GM18909 (cell line): ENCODE data around the gene KIR3DL2.
"Not testable (repeated sequence)": the region's sequence is repeated elsewhere in the genome, so short reads cannot be mapped to it uniquely, and the experiment has no call there.

Experiments used
- ATAC-seq: cut with Tn5 transposase; IDR thresholded peaks from one replicate; pipeline ENCODE4 v1.9.1; 2021; ENCODE audit warnings: mild to moderate bottlenecking; ENCODE audit not compliant: unreplicated experiment, poor library complexity

The KIR3DL2 gene

DNA sequence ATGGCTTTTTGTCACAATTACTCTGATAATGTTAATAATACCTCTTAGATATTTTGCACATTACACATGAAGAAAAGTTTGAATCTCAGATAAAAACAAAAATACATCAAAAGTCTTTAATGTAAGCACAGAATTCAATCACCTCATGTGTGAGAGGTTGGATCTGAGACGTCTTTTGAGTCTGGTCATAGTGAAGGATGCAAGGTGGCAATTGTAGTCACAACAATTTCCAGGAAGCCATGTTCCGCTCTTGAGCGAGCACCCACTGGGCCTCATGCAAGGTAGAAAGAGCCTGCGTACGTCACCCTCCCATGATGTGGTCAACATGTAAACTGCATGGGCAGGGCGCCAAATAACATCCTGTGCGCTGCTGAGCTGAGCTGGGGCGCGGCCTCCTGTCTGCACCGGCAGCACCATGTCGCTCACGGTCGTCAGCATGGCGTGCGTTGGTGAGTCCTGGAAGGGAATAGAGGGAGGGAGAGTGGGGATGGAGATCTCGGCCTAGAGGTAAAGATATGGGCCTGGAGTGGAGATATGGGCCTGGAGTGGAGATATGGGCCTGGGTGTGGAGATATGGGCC is at the start of gene KIR3DL2:
TSS of gene KIR3DL2 (plus strand) at position 383 of the 580 bp plus-strand sequence. CDS start at position 416, 33 bp downstream.
- not testable (repeated sequence) for ATAC-seq

DNA sequence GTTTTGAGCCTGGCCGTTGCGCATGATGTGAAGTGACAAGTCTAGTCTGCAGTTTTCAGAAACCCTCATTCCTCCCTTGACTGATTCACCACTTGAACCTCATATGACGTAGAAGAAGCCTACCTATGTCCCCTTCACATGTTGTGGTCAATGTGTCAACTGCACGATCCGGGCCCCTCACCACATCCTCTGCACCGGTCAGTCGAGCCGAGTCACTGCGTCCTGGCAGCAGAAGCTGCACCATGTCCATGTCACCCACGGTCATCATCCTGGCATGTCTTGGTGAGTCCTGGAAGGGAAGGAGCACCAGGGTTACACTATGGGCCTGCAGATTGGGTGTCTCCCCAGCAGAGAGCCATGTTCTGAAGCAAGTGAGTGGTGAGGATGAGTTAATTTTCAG is 46.8 kb upstream of the KIR3DL2 start, which contains the start of gene KIR2DL4:
TSS of gene KIR2DL4 (plus strand) at position 201 of the 400 bp plus-strand sequence. CDS start at position 243, 42 bp downstream.
- ATAC-seq = no peak

DNA sequence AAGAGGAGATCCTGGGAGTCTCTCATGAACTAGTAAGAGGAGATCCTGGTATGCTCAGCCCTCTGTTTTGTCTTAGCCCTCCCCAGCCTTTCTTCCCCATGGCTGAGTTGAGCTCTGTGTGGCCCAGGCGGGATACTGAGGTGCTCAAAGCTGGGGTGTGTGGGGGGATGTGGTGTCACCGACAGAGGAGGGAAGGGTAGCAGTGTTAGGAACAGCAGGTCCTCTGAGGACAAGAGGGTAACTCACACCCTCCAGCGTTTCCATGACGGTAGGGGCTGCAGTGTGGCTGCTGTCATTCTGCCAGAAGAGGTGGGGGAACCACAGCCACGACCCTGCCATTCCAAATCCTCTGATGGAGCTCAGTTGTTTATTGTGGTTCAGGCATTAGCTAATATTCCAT is 46.1 kb upstream of the KIR3DL2 start:
- ATAC-seq = no peak

DNA sequence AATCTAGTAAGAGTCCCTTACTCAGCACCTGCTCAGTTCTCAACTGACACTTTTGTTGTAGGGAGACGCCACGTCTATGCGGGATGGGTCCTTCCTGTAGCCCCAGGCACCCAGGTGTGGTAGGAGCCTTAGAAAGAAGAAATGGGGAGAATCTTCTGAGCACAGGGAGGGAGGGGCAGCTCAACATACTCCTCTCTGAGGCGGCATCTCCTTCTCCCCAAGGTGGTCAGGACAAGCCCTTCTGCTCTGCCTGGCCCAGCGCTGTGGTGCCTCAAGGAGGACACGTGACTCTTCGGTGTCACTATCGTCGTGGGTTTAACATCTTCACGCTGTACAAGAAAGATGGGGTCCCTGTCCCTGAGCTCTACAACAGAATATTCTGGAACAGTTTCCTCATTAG is 45.7 kb upstream of the KIR3DL2 start:
- no peak for ATAC-seq

DNA sequence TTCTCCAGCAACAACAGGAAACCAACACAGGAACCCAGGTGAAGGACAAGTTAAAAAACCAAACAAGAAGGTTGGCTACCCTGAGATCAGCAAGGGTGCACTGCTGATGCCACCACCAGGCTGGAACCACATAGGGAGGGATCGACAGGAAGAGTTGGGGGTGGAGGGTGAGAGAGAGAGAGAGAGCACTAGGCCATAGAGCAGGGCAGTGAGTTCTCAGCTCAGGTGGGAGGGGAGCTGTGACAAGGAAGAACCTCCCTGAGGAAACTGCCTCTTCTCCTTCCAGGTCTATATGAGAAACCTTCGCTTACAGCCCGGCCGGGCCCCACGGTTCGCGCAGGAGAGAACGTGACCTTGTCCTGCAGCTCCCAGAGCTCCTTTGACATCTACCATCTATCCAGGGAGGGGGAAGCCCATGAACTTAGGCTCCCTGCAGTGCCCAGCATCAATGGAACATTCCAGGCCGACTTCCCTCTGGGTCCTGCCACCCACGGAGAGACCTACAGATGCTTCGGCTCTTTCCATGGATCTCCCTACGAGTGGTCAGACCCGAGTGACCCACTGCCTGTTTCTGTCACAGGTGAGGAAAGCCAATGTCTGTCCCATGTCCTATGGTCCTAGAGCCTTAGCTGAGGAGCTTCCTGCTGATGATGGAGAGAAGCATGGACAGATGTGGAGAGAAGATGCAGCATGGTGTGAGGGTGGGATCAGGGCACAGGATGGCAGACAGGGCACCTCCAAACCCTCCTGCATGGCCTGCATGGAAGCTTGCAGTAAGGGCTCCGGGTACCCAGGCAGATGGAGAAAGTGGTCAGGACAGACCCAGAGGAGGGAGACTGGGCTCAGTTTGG is 44.4 kb upstream of the KIR3DL2 start:
- no peak for ATAC-seq

DNA sequence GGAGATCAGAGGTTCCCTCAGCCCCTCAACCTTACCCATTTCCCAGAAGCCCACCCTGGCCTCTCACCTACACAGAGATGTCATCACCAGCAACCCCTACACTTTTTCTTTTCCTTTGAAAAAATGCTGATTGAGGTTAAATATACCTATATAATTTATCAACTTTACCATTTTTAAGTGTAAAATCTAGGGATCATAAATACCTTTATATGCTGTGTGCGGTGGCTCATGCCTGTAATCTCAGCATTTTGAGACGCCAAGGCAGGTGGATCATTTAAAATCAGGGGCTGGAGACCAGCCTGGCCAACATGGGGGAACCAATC is 43.8 kb upstream of the KIR3DL2 start:
- no peak for ATAC-seq

DNA sequence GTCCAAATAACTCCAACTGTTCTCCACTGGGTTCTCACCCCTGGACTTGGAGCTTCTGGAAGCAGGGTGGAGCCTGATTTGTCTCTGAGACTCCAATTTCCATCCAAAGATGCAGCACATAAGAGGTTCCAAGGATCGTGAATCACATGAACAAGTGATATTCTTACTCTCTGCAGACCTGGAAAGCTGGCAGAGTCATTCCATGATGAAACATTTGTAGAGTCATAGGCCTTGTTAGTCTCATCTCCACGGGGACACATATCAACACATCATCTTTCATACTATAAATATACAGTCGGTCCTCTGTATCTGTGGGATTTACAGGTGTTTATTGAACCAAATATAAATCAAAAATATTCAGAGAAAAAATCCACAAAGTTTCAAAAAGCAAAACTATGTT is 35.7 kb upstream of the KIR3DL2 start:
- not testable (repeated sequence) for ATAC-seq

DNA sequence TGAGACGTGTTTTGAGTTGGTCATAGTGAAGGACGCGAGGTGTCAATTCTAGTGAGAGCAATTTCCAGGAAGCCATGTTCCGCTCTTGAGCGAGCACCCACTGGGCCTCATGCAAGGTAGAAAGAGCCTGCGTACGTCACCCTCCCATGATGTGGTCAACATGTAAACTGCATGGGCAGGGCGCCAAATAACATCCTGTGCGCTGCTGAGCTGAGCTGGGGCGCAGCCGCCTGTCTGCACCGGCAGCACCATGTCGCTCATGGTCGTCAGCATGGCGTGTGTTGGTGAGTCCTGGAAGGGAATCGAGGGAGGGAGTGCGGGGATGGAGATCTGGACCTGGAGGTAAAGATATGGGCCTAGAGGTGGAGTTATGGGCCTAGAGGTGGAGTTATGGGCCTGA is 34.0 kb upstream of the KIR3DL2 start, which contains the start of gene KIR3DL1:
TSS of gene KIR3DL1 (plus strand) at position 218 of the 400 bp plus-strand sequence.
- ATAC-seq = not testable (repeated sequence)

DNA sequence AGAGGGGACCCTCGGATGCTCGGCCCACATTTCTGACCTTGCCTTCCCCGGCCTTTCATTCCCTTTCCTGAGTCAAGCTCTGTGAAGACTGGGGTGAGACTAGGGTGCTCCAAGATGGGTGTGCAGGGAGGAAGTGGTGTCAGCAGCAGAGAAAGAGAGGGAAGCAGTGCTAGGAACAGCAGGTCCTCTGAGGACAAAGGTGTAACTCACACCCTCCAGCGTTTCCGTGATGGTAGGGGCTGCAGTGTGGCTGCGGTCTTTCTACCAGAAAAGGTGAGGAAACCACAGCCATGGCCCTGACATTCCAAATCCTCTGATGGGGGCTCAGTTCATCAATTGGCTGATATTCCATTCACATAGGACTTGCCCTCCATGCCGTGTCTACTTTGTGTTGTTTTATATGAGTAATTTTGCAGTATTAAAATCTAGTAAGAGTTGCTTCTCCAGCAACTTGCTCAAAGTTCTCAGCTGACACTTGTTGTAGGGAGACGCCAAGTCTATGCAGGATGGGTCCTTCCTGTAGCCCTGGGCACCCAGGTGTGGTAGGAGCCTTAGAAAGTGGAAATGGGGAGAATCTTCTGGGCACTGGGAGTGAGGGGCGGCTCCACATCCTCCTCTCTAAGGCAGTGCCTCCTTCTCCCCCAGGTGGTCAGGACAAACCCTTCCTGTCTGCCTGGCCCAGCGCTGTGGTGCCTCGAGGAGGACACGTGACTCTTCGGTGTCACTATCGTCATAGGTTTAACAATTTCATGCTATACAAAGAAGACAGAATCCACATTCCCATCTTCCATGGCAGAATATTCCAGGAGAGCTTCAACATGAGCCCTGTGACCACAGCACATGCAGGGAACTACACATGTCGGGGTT is 32.3 kb upstream of the KIR3DL2 start:
- no peak for ATAC-seq

DNA sequence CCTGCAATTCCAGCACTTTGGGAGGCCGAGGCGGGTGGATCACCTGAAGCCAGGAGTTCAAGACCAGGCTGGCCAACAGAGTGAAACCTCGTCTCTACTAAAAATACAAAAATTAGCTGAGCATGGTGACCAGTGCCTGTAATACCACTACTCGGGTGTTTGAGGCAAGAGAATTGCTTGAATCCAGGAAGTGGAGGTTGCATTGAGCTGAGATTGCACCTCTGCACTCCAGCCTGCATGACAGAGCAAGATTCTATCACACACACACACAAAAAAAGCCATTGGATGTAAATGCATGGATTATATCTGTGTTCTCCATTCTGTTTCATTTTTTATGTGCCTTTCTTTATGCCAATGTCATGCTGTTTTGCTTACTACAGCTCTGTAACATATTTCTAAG is 25.8 kb upstream of the KIR3DL2 start:
- not testable (repeated sequence) for ATAC-seq

DNA sequence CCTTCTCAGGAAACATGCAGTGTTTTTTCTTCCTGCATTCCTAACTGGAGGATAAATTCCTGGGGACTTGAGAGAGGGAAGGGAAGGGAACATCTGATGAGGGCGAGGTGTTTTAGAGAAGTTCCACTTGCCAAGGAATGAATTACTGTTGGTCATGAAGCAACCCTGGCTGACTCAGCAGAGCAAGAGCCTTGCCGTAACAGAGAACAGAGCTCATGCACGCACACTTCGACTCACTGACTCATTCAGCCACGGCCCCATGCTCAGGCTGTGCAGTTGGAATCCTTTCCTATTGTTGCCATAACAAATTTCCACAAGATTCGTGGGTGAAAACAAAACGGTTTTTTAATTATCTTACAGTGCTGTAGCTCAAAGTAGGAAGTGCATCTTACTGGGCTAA is 24.9 kb upstream of the KIR3DL2 start:
- ATAC-seq = not testable (repeated sequence)

DNA sequence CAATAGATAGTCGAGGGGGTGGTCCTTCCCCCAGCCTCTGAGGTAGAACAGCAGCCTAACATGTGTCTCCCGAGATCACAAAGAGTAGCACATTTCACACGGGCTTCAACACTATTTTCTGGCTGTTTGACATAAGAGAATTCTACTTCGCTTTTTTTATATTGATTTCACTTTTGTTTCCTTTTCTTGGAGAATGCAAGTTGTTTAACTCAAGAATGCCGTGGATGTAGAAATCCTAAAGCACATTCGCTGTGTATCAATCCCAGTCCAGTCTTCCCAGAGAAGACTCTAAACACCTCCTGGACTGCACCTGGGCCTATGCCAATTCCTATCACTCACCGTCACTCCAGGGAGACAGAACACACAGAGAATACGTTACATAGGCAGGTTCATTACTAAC is 22.2 kb upstream of the KIR3DL2 start:
- not testable (repeated sequence) for ATAC-seq

DNA sequence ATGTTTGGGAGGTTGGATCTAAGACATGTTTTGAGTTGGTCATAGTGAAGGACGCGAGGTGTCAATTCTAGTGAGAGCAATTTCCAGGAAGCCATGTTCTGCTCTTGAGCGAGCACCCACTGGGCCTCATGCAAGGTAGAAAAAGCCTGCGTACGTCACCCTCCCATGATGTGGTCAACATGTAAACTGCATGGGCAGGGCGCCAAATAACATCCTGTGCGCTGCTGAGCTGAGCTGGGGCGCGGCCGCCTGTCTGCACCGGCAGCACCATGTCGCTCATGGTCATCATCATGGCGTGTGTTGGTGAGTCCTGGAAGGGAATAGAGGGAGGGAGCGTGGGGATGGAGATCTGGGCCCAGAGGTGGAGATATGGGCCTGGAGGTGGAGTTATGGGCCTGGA is 17.7 kb upstream of the KIR3DL2 start, which contains the start of gene KIR2DS4:
TSS of gene KIR2DS4 (plus strand) at position 181 of the 400 bp plus-strand sequence.
- ATAC-seq = not testable (repeated sequence)

DNA sequence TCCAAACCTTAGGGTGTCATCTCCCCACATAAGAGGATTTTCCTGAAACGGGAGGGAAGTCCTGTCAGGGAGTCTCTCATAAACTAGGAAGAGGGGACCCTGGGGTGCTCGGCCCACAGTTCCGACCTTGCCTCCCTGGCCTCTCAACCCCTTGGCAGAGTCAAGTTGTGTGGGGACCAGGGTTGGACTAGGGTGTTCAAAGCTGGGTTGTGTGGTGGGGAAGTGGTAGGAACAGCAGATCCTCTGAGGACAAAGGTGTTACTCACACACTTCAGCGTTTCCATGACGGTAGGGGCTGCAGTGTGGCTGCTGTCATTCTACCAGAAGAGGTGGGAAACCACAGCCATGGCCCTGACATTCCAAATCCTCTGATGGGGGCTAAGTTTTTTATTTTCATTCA is 15.1 kb upstream of the KIR3DL2 start:
- not testable (repeated sequence) for ATAC-seq

DNA sequence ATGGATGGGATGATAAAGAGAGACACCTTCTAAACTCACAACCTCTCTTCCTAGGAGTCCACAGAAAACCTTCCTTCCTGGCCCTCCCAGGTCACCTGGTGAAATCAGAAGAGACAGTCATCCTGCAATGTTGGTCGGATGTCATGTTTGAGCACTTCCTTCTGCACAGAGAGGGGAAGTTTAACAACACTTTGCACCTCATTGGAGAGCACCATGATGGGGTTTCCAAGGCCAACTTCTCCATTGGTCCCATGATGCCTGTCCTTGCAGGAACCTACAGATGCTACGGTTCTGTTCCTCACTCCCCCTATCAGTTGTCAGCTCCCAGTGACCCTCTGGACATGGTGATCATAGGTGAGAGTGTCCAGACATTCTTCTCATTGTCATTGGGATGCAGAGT is 12.7 kb upstream of the KIR3DL2 start:
- ATAC-seq = not testable (repeated sequence)

DNA sequence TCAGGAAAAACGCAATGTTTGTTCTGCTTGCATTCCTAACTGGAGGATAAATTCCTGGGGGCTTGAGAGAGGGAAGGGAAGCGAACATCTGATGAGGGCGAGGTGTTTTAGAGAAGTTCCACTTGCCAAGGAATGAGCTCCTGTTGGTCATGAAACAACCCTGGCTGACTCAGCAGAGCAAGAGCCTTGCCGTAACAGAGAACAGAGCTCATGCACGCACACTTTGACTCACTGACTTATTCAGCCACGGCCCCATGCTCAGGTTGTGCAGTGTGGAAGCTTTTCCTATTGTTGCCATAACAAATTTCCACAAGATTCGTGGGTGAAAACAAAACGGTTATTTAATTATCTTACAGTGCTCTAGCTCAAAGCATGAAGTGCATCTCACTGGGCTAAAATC is 7.1 kb upstream of the KIR3DL2 start:
- ATAC-seq = not testable (repeated sequence)

DNA sequence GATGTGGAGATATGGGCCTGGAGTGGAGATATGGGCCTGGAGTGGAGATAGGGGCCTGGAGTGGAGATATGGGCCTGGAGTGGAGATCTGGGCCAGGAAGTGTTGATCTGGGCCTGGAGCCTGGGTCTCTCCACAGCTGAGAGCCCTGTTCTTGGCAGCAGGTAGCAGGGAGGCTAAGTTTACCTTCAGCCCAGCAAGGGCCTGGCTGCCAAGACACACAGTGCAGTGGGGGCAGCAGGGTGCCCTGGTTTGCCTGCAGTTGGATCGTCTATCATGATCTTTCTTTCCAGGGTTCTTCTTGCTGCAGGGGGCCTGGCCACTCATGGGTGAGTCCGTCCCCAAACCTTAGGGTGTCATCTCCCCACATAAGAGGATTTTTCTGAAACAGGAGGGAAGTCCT is 687 bp downstream of the KIR3DL2 start:
- ATAC-seq = no peak

DNA sequence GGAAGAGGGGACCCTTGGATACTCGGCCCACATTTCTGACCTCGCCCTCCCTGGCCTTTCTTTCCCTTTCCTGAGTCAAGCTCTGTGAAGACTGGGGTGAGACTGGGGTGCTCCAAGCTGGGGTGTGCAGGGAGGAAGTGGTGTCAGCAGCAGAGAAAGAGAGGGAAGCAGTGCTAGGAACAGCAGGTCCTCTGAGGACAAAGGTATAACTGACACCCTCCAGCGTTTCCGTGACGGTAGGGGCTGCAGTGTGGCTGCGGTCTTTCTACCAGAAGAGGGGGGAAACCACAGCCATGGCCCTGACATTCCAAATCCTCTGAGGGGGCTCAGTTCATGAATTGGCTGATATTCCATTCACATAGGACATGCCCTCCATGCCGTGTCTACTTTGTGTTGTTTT is 1.1 kb downstream of the KIR3DL2 start:
- no peak for ATAC-seq

DNA sequence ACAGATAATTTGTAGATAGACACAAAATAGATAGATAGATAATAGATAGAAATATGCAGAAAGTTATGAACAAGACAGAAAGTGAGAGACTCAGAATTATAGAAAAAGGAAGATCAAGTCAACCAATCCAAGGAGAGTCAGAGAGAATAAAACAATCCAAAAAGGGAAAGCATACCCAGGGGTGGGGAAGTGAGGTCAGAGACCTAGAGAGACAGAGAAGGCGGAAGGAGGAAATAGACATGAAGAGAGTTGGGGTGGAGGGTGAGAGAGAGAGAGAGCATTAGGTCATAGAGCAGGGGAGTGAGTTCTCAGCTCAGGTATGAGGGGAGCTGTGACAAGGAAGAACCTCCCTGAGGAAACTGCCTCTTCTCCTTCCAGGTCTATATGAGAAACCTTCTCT is 5.0 kb downstream of the KIR3DL2 start:
- ATAC-seq = not testable (repeated sequence)

DNA sequence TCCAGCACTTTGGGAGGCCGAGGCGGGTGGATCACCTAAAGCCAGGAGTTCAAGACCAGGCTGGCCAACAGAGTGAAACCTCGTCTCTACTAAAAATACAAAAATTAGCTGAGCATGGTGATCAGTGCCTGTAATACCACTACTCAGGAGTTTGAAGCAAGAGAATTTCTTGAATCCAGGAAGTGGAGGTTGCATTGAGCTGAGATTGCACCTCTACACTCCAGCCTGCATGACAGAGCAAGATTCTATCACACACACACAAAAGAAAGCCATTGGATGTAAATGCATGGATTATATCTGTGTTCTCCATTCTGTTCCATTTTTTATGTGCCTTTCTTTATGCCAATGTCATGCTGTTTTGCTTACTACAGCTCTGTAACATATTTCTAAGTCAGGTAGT is 8.2 kb downstream of the KIR3DL2 start:
- ATAC-seq = not testable (repeated sequence)

DNA sequence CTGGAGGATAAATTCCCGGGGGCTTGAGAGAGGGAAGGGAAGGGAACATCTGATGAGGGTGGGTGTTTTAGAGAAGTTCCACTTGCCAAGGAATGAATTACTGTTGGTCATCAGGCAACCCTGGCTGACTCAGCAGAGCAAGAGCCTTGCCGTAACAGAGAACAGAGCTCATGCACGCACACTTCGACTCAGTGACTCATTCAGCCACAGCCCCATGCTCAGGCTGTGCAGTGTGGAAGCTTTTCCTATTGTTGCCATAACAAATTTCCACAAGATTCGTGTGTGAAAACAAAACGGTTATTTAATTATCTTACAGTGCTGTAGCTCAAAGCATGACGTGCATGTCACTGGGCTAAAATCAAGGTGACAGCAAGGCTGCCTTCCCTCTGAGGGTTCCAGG is 9.2 kb downstream of the KIR3DL2 start:
- not testable (repeated sequence) for ATAC-seq
